Thymus (tissue), 11 donors: ENCODE results near the gene DLD. TPM values are rescaled to one million over a fixed set of nuclear protein-coding genes. Genes with fewer than 3 reads are reported as not detected.
A peak's percentile ranks its signal among the peaks of the same experiment; 100 is the strongest.
"Not testable (repeated sequence)": the region's sequence is repeated elsewhere in the genome, so short reads cannot be mapped to it uniquely, and the experiment has no call there.

Experiments used
- DNase-seq, 9 donors: peaks; one replicate each; pipeline ENCODE4 v3.0.0-alpha.2; 2013; ENCODE audit warnings: low spot score in 9 of 9, low read depth in 6 of 9, missing footprints in 1 of 9
- H3K27ac ChIP-seq, 2 donors: one replicate each; pipeline ENCODE4 v1.5.1; 2013; ENCODE audit warnings: control low read depth in 1 of 2, low read depth in 1 of 2, low read length in 1 of 2, mild to moderate bottlenecking in 1 of 2, moderate library complexity in 1 of 2
- H3K27me3 ChIP-seq, 2 donors: one replicate each; pipeline ENCODE4 v1.5.1; 2013; ENCODE audit warnings: low read length in 1 of 2; ENCODE audit not compliant: control insufficient read depth in 2 of 2, insufficient read depth in 1 of 2
- H3K36me3 ChIP-seq, 2 donors: one replicate each; pipeline ENCODE4 v1.5.1; 2013; ENCODE audit warnings: low read length in 1 of 2, mild to moderate bottlenecking in 1 of 2, moderate library complexity in 1 of 2; ENCODE audit not compliant: control insufficient read depth in 2 of 2, insufficient read depth in 2 of 2
- H3K4me1 ChIP-seq, 2 donors: one replicate each; pipeline ENCODE4 v1.5.1; 2013; ENCODE audit warnings: low read length in 2 of 2; ENCODE audit not compliant: control insufficient read depth in 2 of 2, insufficient read depth in 2 of 2
- H3K4me3 ChIP-seq, 2 donors: one replicate each; pipeline ENCODE4 v1.5.1; 2013; ENCODE audit warnings: low read length in 2 of 2, control low read depth in 1 of 2, mild to moderate bottlenecking in 1 of 2
- H3K9me3 ChIP-seq, 2 donors: one replicate each; pipeline ENCODE4 v1.5.1; 2013; ENCODE audit warnings: low read length in 1 of 2, mild to moderate bottlenecking in 1 of 2; ENCODE audit not compliant: control insufficient read depth in 2 of 2, insufficient read depth in 1 of 2
- WGBS: extraction: QIAGEN DNeasy Blood & Tissue Kit; methylation state at CpG from one replicate; pipeline ENCODE4 v1.1.7; 2013; 5-methylcytosine and 5-hydroxymethylcytosine counted together
- polyA plus RNA-seq: library from polyadenylated mRNA; stranded (reverse); fragments of 200-250 nt; gene quantifications from one replicate; pipeline ENCODE4 v1.2.3, GENCODE V29; 2013
- total RNA-seq: library from RNA; stranded (reverse); fragments of 120-200 nt; gene quantifications from one replicate; pipeline ENCODE4 v1.2.4, GENCODE V29; 2013
- donor health status: healthy.

DLD gene
- total and polyA plus RNA-seq, 2 donors = 42.4 to 44.2 TPM

DNA sequence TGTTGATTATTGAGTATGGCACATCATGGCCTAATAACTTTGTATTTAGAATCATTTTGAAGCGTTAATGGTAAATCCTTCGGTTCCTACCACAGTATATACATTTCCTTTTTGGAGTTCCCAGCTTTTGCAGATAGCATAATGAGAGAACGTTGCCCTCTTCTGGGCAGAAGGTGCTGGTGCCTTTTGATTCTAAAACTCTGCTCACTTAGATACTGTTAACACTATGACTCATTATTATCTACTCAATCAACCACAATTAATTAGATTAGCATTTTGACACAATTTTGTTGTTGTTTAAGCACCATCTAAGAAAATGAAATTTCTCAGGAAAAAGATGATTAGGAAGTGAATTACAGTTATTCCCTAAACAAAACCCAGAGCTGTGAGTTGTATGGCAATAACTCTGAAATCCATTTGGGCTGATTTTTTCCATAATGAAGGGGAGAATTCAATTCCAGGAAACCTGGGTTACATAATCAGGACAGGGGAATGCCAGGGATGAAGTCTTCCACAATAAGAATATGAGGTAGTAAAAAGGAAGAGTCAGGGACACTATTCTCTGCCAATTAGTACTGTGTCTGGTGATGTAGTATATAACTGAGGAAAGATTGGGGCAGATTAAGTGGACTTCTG, 11.5 kb upstream of the DLD start:
- H3K36me3 ChIP-seq = no peaks in the 10 kb centered on the region
- H3K27ac ChIP-seq = no peak overlapping the region
- WGBS = 3% methylated on average over 3 of the region's 3 CpGs
- H3K9me3 ChIP-seq = no peaks in the 10 kb centered on the region
- no peaks in the 10 kb centered on the region for H3K27me3 ChIP-seq
- peak in 2 of 9 donors; percentile 48 to 49 for DNase-seq
- H3K4me3 ChIP-seq = no peak overlapping the region
- peaks cover 0 to 4% of the 10 kb centered on the region in 2 donors for H3K4me1 ChIP-seq

DNA sequence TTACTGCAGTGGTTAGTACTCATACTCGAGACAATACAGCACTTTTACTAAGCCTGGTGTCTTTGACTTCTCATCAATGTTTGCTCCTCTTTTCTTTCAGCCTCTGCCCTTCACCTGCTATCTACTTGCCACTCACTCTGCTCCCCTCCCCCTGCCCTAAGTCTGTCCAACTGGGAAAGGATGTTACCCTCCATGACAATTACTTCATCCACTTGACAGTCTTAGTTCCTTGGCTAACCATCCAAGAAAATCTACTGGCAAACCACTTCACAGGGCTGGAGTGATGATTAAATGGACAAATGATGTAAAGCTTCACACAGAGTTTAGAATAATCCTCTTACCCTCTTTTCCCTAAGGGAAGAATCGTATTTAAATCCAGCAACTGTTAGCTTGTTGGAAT, 8.2 kb upstream of the DLD start:
- H3K27ac ChIP-seq = no peak overlapping the region
- no peak overlapping the region for H3K4me3 ChIP-seq
- H3K4me1 ChIP-seq = no peaks in the 10 kb centered on the region
- no peaks in the 10 kb centered on the region for H3K27me3 ChIP-seq
- no peaks in the 10 kb centered on the region for H3K36me3 ChIP-seq
- no peaks in the 10 kb centered on the region for H3K9me3 ChIP-seq
- WGBS = 92% methylated on average over 2 of the region's 2 CpGs
- no peak for DNase-seq

DNA sequence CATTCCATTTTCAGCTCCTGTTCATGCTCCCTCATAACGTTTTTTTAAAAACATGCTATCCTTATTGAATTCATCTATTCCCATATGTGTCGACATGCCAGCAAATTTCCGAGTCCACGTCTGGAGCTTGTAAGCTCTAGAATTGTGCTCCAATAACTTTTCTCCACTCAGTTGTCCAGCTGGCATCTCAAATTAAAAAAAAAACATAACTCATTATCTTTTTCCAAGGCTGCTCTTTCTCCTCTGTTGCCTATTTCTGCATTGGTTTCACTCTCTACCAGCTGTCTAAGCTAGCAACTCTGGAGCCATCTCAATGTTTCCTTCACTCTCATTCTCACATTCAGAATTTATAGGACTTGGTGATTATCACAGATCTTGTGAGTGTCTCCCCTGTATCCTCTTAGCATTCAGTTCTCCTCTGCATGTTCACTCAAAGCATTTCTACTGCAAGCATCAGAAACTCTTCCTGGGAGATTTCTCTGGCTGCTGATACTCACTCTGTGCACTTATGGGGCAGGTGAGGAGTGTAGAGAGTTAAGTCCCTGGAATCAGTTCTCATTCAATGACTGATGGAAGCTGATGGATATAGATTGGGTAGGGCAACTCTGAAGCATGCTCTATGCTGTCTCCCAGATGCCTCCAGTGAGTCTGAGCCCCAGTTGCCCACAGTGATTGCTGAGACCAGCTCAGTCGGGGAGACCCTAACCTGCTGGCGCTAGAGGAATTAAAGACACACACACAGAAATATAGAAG, 6.7 kb upstream of the DLD start:
- 85% methylated on average over 6 of the region's 6 CpGs for WGBS
- H3K4me3 ChIP-seq = no peak overlapping the region

DNA sequence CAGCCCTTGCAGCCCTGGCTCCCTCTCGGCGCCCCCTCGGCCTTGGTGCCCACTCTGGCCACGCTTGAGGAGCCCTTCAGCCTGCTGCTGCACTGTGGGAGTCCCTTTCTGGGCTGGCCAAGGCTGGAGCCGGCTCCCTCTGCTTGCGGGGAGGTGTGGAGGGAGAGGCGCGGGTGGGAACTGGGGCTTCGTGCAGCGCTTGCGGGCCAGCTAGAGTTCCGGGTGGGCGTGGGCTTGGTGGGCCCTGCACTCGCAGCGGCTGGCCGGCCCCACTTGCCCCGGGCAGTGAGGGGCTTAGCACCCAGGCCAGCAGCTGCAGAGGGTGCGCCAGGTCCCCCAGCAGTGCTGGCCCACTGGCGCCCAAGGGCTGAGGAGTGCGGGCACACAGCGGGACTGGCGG, 3.2 kb upstream of the DLD start:
- WGBS = 98% methylated on average over 22 of the region's 22 CpGs
- H3K4me3 ChIP-seq, H3K36me3 ChIP-seq, H3K27ac ChIP-seq, H3K27me3 ChIP-seq, DNase-seq, H3K9me3 ChIP-seq: not testable (repeated sequence)
- peaks cover 6 to 13% of the 10 kb centered on the region in 2 donors for H3K4me1 ChIP-seq

More for the DNA sequence above, 6.7 kb upstream of the DLD start:
- H3K36me3 ChIP-seq = no peaks in the 10 kb centered on the region
- no peak for DNase-seq
- no peaks in the 10 kb centered on the region for H3K27me3 ChIP-seq
- no peaks in the 10 kb centered on the region for H3K9me3 ChIP-seq
- H3K4me1 ChIP-seq = no peaks in the 10 kb centered on the region
- peak overlapping the region in 1 of 2 donors; percentile 32 for H3K27ac ChIP-seq

DNA sequence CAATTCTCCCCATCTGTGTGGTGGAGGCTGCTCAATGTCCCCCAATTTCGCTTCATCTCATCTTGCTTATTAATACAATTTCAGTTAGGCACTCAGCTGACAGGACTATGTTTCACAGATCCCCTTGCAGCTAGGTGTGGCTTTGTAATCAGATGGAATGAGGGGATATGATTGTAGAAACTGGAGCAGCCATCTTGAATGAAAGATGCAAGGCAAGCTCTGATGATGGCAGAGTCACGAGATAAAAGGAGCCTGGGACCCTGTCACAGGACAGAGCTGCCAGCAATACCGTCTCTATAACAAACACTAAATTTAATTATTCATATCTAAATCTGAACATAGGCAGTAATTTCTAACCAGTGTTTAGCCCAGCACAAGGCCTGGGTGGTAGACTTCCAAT, 991 bp upstream of the DLD start:
- Histone ChIP-seq H3K4me3 (no peak overlapping the region), H3K9me3 (peaks cover 0 to 5% of the 10 kb centered on the region in 2 donors), H3K27ac (no peak overlapping the region), H3K27me3 (no peaks in the 10 kb centered on the region), H3K4me1 (peaks cover 6 to 13% of the 10 kb centered on the region in 2 donors), H3K36me3 (peaks cover 0 to 14% of the 10 kb centered on the region in 2 donors)
- 84% methylated on average over 3 of the region's 3 CpGs for WGBS
- no peak for DNase-seq

DNA sequence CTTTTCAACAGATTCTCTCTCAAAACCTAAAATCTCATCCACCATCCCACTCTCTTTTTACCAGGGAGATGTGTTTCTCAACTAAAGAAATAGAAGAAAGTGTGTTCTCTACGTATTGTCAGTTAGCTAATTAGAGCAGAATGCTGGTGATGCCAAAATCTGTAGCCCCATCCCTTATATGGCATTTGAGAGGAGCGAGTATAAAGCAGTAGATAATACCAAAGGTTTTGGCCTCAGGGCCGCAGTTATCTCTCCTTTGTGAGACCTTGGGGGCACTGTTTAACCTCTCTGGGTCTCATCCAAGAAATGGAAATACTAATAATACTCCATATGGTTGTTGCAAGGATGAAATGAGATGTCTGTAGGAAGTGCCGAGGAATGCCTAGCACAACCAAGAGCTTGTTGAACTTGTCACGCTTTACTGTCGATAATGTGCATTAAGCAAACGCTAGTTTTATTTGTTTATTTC, 456 bp upstream of the DLD start:
- peak in 1 of 9 donors; percentile 34 for DNase-seq
- Histone ChIP-seq H3K27me3 (no peaks in the 10 kb centered on the region), H3K9me3 (peaks cover 0 to 5% of the 10 kb centered on the region in 2 donors), H3K4me3 (peak overlapping the region; percentile 84 to 90), H3K36me3 (peaks cover 3 to 17% of the 10 kb centered on the region in 2 donors), H3K4me1 (peaks cover 6 to 13% of the 10 kb centered on the region in 2 donors), H3K27ac (peak overlapping the region; percentile 62 to 89)
- 13% methylated on average over 7 of the region's 7 CpGs for WGBS

DNA sequence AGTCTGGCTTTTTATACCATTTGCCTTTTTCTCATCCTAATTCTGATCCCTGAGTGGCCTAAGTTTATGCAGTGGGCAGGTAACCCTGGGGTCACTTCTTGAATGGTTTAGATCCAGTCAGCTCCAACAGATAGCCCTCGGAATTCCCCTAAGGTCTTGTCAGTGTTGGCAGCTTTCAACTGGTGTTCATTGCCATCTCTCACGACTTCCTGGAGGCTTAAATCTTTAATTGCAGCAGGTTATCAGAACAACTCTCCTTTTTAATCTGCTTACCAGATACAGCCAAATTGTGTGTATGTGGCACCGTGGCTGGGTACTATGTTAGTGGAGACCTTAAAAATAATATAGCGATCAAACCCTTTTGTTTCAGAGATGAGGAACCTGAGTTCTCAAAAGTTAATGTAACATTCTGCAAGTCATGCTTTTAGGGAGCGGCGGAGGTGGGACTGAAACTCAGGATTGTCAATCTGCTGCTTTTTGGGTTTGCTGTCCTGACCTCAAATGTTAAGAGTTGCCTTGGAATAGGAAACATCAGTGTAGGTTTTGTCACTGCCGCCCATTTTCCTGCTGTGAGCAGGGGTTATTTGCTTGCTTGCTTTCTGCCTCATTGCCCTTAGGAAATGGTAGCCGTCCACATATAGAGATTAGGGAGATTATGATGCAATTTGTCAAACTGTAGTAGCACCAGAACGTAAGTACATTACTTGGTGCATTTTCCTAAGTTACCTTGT, 818 bp downstream of the DLD start:
- no peaks in the 10 kb centered on the region for H3K27me3 ChIP-seq
- peaks cover 6 to 13% of the 10 kb centered on the region in 2 donors for H3K4me1 ChIP-seq
- H3K9me3 ChIP-seq = peaks cover 0 to 5% of the 10 kb centered on the region in 2 donors
- DNase-seq = peak in 1 of 9 donors; percentile 23
- peak overlapping the region; percentile 84 to 90 for H3K4me3 ChIP-seq
- WGBS = 24% methylated on average over 9 of the region's 9 CpGs
- H3K27ac ChIP-seq = peak overlapping the region; percentile 89 to 94
- peaks cover 3 to 25% of the 10 kb centered on the region in 2 donors for H3K36me3 ChIP-seq

DNA sequence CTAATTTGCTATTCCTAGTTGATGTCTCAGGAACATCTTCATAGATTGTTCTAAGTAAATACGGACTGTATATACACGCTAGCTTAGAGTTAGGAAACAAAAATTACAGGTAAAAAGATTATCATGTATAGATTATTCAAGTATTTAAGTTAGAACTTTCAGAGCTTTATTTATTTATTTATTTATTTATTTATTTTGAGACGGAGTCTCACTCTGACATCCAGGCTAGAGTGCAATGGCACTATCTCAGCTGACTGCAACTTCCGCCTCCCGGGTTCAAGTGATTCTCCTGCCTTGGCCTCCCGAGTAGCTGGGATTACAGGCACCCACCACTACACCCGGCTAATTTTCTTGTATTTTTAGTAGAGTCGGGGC, 1.4 kb downstream of the DLD start:
- H3K4me3 ChIP-seq, H3K27me3 ChIP-seq, H3K27ac ChIP-seq, H3K9me3 ChIP-seq, DNase-seq: not testable (repeated sequence)
- Histone ChIP-seq H3K4me1 (peaks cover 6 to 13% of the 10 kb centered on the region in 2 donors), H3K36me3 (peaks cover 3 to 25% of the 10 kb centered on the region in 2 donors)
- WGBS = 92% methylated on average over 8 of the region's 8 CpGs
